Activated CD4-positive, CD25-positive, alpha-beta regulatory T cell treated with anti-CD3 and anti-CD28 coated beads, Interleukin-2, amount 50 U/mL, for 16 hours (primary cell): Measurements from ENCODE around the gene CIDEB.
"Not testable (repeated sequence)": the region's sequence is repeated elsewhere in the genome, so short reads cannot be mapped to it uniquely, and the experiment has no call there.

Experiments used
- DNase-seq: peaks from one replicate; pipeline ENCODE4 v3.0.0-alpha.2; 2020; ENCODE audit warnings: low read depth, low spot score

Gene CIDEB

GRCh38 chr14:24332268-24332993 is 24.7 kb upstream of the CIDEB start:
- DNase-seq = peak; percentile 74

DNA sequence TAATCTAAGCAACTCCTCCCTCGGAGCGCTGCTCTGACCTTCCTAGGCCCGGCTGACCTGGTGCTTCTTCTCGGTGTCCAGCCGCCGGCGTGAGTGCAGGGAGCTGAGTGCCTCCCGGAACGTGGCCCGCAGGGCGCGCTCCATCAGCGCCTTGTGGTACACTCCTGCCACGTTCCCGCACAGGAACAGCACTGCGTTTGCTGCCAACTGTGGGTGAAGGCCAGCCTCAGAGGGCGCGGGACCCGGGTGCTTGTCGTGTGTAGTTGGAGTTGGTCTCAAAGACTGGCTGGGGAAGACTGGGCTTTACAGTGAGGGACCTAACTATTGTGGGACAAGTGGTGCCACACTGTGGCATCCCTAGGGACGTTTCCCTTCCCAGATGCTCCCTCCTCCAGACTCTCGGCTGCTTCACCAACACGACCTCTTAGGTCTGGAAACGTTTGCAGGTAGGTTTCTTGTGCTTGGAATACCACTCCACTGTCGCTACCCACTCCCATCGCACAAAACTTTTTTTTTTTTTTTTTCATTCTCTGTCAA is 24.0 kb upstream of the CIDEB start:
- no peak for DNase-seq

GRCh38 chr14:24330973-24331674 is 23.3 kb upstream of the CIDEB start:
- no peak for DNase-seq

GRCh38 chr14:24329736-24330135 is 22.0 kb upstream of the CIDEB start:
- no peak for DNase-seq

DNA sequence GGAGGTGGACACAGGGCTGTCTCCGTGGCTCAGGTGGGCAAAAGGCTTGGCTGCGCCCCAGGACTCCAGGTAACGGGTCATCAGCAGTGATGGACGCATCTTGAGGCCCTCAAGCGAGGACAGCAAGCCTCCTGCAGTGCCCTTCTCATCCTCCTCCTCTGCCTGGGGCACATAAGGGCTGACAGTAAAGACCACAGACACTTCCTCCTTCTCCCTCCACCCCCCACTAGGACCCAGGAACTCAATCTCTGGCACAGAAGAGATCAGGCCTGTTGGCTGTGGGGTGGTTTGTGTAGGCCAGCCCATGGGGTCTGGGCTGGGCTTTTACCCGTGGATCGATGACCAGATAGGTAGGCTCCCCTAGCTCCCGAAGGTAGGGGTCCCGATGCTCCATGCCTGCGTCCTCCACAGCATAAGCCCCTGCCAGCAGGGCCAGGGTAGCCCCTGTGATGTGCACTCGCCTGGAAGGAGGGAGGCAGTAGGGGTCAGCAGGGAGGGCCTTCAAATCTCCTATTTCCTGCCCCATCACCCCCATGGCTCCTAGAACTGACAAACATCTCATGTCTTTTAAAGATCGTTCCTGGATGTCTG is 21.4 kb upstream of the CIDEB start:
- DNase-seq = no peak

GRCh38 chr14:24327914-24328313 is 20.1 kb upstream of the CIDEB start:
- DNase-seq = not testable (repeated sequence)

DNA sequence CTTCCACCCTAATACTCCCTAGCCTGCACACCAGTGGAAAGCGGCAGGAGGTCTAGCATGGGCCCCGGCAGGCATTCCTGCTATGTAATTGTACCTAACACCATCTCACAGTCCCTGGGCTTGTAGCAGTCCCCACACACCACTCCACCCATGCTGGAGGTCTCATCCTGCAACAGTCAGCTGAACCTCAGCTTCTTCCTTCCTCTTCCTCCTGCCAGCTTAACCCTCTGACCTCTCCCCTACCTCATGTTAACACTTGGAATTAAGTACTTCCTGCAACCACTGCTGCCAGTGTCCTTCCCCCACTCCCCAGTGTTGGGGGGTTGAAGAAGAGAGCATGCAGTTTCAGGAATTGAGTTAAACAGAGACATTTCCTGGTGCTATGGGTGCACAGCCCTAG is 19.5 kb upstream of the CIDEB start:
- DNase-seq = no peak

GRCh38 chr14:24325963-24326362 is 18.2 kb upstream of the CIDEB start:
- DNase-seq = no peak

DNA sequence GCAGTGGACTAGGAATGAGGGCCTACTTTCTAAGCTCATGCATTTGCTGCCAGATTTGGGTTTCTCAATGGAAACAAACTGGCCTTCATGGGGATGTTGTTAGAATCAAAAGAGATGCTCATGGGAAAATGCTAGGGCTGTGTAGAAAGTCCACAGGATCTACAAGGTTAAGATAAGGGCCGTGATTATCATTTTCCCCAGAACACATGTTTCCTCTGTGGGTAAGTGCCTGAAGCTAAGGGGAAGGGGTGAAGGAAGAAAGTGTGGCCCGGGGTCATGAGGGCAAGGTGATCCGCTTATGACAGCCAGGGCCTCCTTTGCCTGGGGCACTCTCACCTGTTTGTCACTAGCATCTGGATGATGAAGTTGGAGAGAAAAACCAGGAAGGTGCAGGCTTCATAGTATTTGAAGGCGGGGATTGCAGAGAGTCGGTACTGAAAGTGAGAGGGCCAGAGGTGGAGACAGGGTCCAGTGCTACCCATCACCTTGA is 17.3 kb upstream of the CIDEB start:
- DNase-seq = no peak

- DNase-seq = no peak
Observed at GRCh38 chr14:24324024-24324423, 16.2 kb upstream of the CIDEB start.

- no peak for DNase-seq
Observed at GRCh38 chr14:24323341-24323740, 15.6 kb upstream of the CIDEB start.

DNA sequence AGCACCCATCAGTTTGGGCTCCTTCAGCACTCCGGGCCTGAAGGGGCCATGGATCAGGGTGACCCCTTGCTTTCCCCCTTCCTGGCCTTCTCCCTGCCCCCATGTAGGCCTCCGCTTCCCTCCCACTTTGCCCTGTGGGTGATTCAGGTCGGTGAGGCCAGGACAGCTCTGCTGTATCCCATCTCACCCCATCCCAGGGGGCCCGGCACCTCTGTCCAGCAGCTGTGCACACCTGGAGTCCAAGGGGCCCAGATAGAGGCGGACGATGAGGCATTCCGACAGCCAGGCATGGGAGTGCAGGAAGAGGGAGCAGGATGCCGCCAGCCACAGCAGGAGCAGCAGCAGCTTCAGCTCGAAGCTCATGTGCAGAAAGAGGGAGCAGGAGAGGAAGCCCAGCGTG is 14.9 kb upstream of the CIDEB start:
- no peak for DNase-seq

DNA sequence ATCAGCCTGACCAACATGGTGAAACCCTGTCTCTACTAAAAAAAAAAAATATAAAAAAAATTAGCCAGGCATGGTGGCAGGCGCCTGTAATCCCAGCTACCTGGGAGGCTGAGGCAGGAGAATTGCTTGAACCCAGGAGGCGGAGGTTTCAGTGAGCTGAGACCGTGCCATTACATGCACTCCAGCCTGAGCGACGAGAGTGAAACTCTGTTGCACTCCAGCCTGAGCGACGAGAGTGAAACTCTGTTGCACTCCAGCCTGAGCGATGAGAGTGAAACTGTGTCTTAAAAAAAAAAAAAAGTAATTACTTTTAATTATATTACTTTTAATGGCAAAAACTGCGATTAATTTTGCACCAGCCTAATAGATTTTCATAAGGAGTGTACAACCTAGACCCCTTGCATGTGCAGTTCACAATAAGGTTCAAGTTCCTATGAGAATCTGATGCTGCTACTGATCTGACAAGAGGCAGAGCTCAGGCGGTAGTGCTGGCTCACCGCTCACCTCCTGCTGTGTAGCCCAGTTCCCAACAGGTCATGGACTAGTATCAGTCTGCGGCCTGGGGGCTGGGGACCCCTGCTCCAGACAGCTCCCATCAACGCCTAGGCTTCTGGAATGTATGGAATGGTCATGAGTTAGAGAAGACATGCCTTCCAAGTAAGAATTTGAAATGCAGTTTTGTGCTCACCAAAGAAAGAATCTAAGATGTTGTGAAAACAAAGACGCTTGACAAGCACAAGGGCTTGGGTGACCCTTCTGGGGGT is 13.6 kb upstream of the CIDEB start:
- no peak for DNase-seq

DNA sequence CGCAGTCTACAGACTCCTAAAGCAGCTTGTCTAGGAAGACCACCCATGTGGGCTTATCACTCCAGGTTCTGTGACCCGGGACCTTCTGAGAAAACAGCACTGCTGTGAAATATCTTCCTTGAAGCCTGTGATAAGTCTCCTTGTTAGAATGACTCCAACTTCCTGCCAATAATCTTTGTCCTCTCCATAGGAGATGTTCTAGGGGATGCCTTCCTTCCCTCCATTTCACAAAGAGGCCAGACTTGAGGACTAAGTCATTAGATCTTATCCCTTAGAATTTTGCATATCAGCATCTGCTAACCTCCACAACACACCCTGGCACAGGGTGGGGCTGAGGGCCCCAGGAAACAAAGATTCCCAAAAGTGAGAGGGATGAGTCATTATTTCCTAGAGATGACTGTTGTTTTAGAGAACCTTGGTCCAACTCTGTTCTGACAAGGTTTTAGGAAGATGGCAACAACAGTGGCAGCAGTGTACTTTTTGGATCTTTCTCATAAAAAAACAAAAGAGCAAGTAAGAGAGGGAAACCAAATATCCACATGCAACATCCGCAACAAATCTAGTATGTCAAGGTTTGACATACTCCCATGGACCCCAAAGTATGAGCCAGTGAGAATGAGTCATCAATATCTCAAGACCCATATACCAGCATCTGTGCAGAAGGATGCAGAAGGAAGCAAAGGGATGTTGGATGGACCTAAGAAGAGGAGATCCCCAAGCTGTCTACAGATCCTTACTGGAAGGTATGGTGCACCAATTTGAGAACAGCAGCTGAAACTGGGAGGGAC is 9.6 kb upstream of the CIDEB start:
- DNase-seq = no peak

- DNase-seq = no peak
Observed at GRCh38 chr14:24316597-24316950, 8.8 kb upstream of the CIDEB start.

GRCh38 chr14:24315807-24316596 is 8.2 kb upstream of the CIDEB start:
- DNase-seq = no peak

GRCh38 chr14:24315243-24315806 is 7.5 kb upstream of the CIDEB start:
- DNase-seq = no peak

DNA sequence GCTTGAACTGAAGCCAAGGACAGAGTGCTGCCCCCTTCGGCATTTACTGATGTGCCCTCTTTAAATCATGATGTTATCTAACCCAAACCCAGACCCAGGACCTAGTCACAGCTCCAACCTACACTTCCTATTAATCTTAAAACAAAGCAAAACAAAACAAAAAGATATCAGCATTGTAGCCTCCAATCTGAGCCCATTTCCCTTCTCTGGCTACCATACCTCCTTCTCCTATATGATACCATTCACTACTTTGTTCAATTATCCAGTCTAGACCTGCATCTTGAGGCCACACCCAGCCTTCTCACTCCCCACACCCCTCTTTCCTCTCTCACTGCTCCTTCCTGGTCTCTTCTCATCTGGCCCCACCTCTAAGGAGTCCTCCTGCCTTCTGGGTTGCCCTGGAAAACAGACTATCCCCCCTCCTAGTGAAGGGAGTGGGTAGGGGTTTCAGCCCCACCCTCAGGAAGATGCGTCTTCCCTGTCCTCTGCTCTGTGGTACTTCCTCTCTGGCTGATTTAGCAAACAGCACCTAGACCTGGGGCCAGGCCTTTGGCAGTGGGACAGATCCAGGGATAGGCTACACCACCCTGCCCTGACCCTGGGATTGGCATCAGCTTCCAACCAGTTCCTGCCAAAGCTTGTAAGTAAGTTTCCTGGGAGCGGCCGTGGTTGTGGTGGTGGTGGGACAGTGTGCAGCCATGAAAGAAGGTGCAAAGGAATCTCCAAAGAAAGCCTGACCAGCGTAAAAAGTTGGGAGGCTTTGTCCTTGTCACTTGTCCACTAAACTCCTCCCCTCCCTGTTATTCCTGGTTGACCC is 6.8 kb upstream of the CIDEB start:
- DNase-seq = no peak

- DNase-seq = no peak
Observed at GRCh38 chr14:24313913-24314312, 6.1 kb upstream of the CIDEB start.
